Ovary (tissue), 3 donors: ENCODE measurements around the gene KIAA0825.

Experiments
- CTCF ChIP-seq, 3 donors: fragments of 450-650 bp in 2 of 3; fragments of 200-600 bp in 1 of 3; IDR thresholded peaks; one replicate each; pipeline versions ENCODE4 v1.5.1 to v1.8.0; 2016 to 2022; ENCODE audit warnings: antibody characterized with exemption in 3 of 3, mild to moderate bottlenecking in 1 of 3
- EP300 ChIP-seq: sonication (generic); formaldehyde crosslinking; IDR thresholded peaks from one replicate; pipeline ENCODE4 v1.6.1; 2017; ENCODE audit warnings: antibody characterized with exemption
- POLR2A ChIP-seq: fragments of 450-650 bp; IDR thresholded peaks from one replicate; pipeline ENCODE4 v1.6.1; 2017; ENCODE audit warnings: antibody characterized with exemption, mild to moderate bottlenecking, moderate library complexity
- donor health status: DM: no; HTN: no; CAD: no.

- no peak for TF ChIP-seq POLR2A
- TF ChIP-seq EP300: no peak
- no peak for TF ChIP-seq CTCF (IDR thresholded peaks at IDR 0.05)
Measured at GRCh38 chr5:94498199-94498598, 120.2 kb downstream of the KIAA0825 start.
